Uterus (tissue), 2 donors: ENCODE measurements around the gene DNAL1.

Experiments
- POLR2A ChIP-seq, 2 donors: fragments of 450-650 bp; IDR thresholded peaks; one replicate each; pipeline ENCODE4 v1.6.1; 2016; ENCODE audit warnings: antibody characterized with exemption in 2 of 2, mild to moderate bottlenecking in 1 of 2, moderate library complexity in 1 of 2
- TF ChIP-seq, protein P1 (sequence below), 4 experiments: fragments of 200-600 bp in 2 of 4; fragments of 450-650 bp in 2 of 4; sonication (generic) in 2 of 4; IDR thresholded peaks; one replicate each; pipeline ENCODE4 v1.5.1; 2016 to 2019; ENCODE audit warnings: antibody characterized with exemption in 4 of 4, mild to moderate bottlenecking in 2 of 4, moderate library complexity in 1 of 4

- no peak for TF ChIP-seq POLR2A (IDR thresholded peaks at IDR 0.05)
- TF ChIP-seq, protein P1, sequence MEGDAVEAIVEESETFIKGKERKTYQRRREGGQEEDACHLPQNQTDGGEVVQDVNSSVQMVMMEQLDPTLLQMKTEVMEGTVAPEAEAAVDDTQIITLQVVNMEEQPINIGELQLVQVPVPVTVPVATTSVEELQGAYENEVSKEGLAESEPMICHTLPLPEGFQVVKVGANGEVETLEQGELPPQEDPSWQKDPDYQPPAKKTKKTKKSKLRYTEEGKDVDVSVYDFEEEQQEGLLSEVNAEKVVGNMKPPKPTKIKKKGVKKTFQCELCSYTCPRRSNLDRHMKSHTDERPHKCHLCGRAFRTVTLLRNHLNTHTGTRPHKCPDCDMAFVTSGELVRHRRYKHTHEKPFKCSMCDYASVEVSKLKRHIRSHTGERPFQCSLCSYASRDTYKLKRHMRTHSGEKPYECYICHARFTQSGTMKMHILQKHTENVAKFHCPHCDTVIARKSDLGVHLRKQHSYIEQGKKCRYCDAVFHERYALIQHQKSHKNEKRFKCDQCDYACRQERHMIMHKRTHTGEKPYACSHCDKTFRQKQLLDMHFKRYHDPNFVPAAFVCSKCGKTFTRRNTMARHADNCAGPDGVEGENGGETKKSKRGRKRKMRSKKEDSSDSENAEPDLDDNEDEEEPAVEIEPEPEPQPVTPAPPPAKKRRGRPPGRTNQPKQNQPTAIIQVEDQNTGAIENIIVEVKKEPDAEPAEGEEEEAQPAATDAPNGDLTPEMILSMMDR (IDR thresholded peaks at IDR 0.05): no peak
These were observed 72.5 kb downstream of the DNAL1 start for GRCh38 chr14:73717266-73717665.
